ENCODE measurements around the gene APCDD1L.

Gene APCDD1L

GRCh38 chr20:58555078-58555765, 40.0 kb upstream of the APCDD1L start:
- DNase-seq (ENCODE audit: low spot score), result no peak
- no peak for TF ChIP-seq CTCF (IDR thresholded peaks at IDR 0.05; ENCODE audit: extremely low read depth, insufficient read depth, missing control alignments)
- in situ Hi-C loops (cut with MboI; ENCODE audit: low pct_unique_long_range_greater_than_20kb, low sequenced_read_pairs, unreplicated experiment), result no loop called here

GRCh38 chr20:58554541-58554940, 39.3 kb upstream of the APCDD1L start:
- in situ Hi-C loops (cut with MboI; ENCODE audit: low pct_unique_long_range_greater_than_20kb, low sequenced_read_pairs, unreplicated experiment), result no loop called here
- no peak for DNase-seq (ENCODE audit: low spot score)
- no peak for TF ChIP-seq CTCF (IDR thresholded peaks at IDR 0.05; ENCODE audit: extremely low read depth, insufficient read depth, missing control alignments)

- in situ Hi-C loops (cut with MboI; ENCODE audit: low pct_unique_long_range_greater_than_20kb, low sequenced_read_pairs, unreplicated experiment), result no loop called here
- no peak for TF ChIP-seq CTCF (IDR thresholded peaks at IDR 0.05; ENCODE audit: extremely low read depth, insufficient read depth, missing control alignments)
- no peak for DNase-seq (ENCODE audit: low spot score)
Measured at GRCh38 chr20:58553841-58554240, 38.6 kb upstream of the APCDD1L start.

- no peak for DNase-seq (ENCODE audit: low spot score)
- in situ Hi-C loops (cut with MboI; ENCODE audit: low pct_unique_long_range_greater_than_20kb, low sequenced_read_pairs, unreplicated experiment), result no loop called here
- no peak for TF ChIP-seq CTCF (IDR thresholded peaks at IDR 0.05; ENCODE audit: extremely low read depth, insufficient read depth, missing control alignments)
Measured at GRCh38 chr20:58553166-58553696, 38.0 kb upstream of the APCDD1L start.

GRCh38 chr20:58552366-58552934, 37.3 kb upstream of the APCDD1L start:
- in situ Hi-C loops (cut with MboI; ENCODE audit: low pct_unique_long_range_greater_than_20kb, low sequenced_read_pairs, unreplicated experiment), result no loop called here
- TF ChIP-seq CTCF (IDR thresholded peaks at IDR 0.05; ENCODE audit: extremely low read depth, insufficient read depth, missing control alignments), result no peak

GRCh38 chr20:58551631-58552030, 36.4 kb upstream of the APCDD1L start:
- no peak for DNase-seq (ENCODE audit: low spot score)
- in situ Hi-C loops (cut with MboI; ENCODE audit: low pct_unique_long_range_greater_than_20kb, low sequenced_read_pairs, unreplicated experiment), result no loop called here
- TF ChIP-seq CTCF (IDR thresholded peaks at IDR 0.05; ENCODE audit: extremely low read depth, insufficient read depth, missing control alignments), result no peak

More at GRCh38 chr20:58552366-58552934, 37.3 kb upstream of the APCDD1L start:
- DNase-seq (ENCODE audit: low spot score), result no peak

All from GM13977 (cell line).